HK-2 (cell line): ENCODE data around the gene TWF1.
"Not testable (repeated sequence)": the region's sequence is repeated elsewhere in the genome, so short reads cannot be mapped to it uniquely, and the experiment has no call there.

Source experiments
- DNase-seq: peaks from one replicate; pipeline ENCODE4 v3.0.0-alpha.2; 2018; ENCODE audit not compliant: unreplicated experiment

The TWF1 gene

GRCh38 chr12:43805149-43805859, 813 bp downstream of the TWF1 start:
- DNase-seq = no peak

GRCh38 chr12:43797561-43798217, 8.4 kb downstream of the TWF1 start:
- DNase-seq = no peak

GRCh38 chr12:43795716-43796280, 10.3 kb downstream of the TWF1 start:
- no peak for DNase-seq

GRCh38 chr12:43789941-43790340, 16.2 kb downstream of the TWF1 start:
- DNase-seq = no peak

- DNase-seq = no peak
Measured at GRCh38 chr12:43786899-43787693, 19.0 kb downstream of the TWF1 start.

- DNase-seq = no peak
Measured at GRCh38 chr12:43776498-43776897, 29.6 kb downstream of the TWF1 start.

- DNase-seq = no peak
Measured at GRCh38 chr12:43766291-43766690, 39.8 kb downstream of the TWF1 start.

- DNase-seq = no peak
Measured at GRCh38 chr12:43764528-43764927, 41.6 kb downstream of the TWF1 start.

GRCh38 chr12:43763769-43764168, 42.3 kb downstream of the TWF1 start:
- no peak for DNase-seq

GRCh38 chr12:43762596-43762995, 43.5 kb downstream of the TWF1 start:
- no peak for DNase-seq

GRCh38 chr12:43761500-43761899, 44.6 kb downstream of the TWF1 start:
- DNase-seq = no peak

- no peak for DNase-seq
Measured at GRCh38 chr12:43760396-43760795, 45.7 kb downstream of the TWF1 start.

- peak; percentile 94 for DNase-seq
Measured at GRCh38 chr12:43758728-43759563, 47.2 kb downstream of the TWF1 start, which contains the start of the genes IRAK4 and PUS7L. TSS of gene IRAK4 (plus strand) at chr12:43758951. CDS start at chr12:43768112, 9,161 bp downstream. TSS of gene PUS7L (minus strand) at chr12:43758790. CDS start at chr12:43755245, 3,545 bp downstream.

GRCh38 chr12:43758247-43758727, 47.8 kb downstream of the TWF1 start:
- DNase-seq = no peak

- DNase-seq = no peak
Measured at GRCh38 chr12:43754015-43754414, 52.1 kb downstream of the TWF1 start.

GRCh38 chr12:43751360-43751759, 54.8 kb downstream of the TWF1 start:
- DNase-seq = not testable (repeated sequence)

- no peak for DNase-seq
Measured at GRCh38 chr12:43750814-43751213, 55.3 kb downstream of the TWF1 start.

GRCh38 chr12:43749016-43749415, 57.1 kb downstream of the TWF1 start:
- no peak for DNase-seq

- DNase-seq = no peak
Measured at GRCh38 chr12:43744826-43745225, 61.3 kb downstream of the TWF1 start.
